HepG2 (cell line): ENCODE measurements around the gene BMP8A. TPM values are rescaled to one million over a fixed set of nuclear protein-coding genes. Genes with fewer than 3 reads are reported as not detected.
"Not testable (repeated sequence)": the region's sequence is repeated elsewhere in the genome, so short reads cannot be mapped to it uniquely, and the experiment has no call there.

ENCODE experiments used
- ATAC-seq: fragments of 200-7000 bp; cut with Tn5 transposase; 3 replicates; pipeline ENCODE4 v1.9.1; 2020; ENCODE audit warnings: mild to moderate bottlenecking, moderate library complexity
- BruUV-seq: library from RNA; stranded (reverse); fragments of 400-500 nt; replicated peaks from 2 replicates; lab custom pipeline; 2021; lab: Mats Ljungman, UMichigan
- CTCF ChIA-PET: fragments of 300-600 bp; formaldehyde crosslinking; extraction: SDS; loops from one replicate; lab custom pipeline; 2021; ENCODE audit warnings: low total read pairs, inconsistent platforms, low intra/inter-chr PET ratio; lab: Yijun Ruan, JAX
- POLR2A ChIA-PET: fragments of 350-600 bp; sonication (Branson Sonifier 250); formaldehyde crosslinking; loops from one replicate; lab custom pipeline; 2020; ENCODE audit warnings: antibody characterized with exemption, inconsistent platforms; lab: Yijun Ruan, JAX
- DNase-seq: peaks from one replicate; pipeline ENCODE4 v3.0.0-alpha.2; 2015; ENCODE audit warnings: low spot score
- FAIRE-seq: peaks from 3 replicates; lab custom pipeline; 2011; peaks lifted over from hg19 to GRCh38; lab: Jason Lieb, UNC
- H2AFZ ChIP-seq: one replicate; pipeline ENCODE4 v1.6.1; 2011; ENCODE audit warnings: low read length, inconsistent platforms
- H3K27ac ChIP-seq: fragments of 300-600 bp; 3 replicates; pipeline ENCODE4 v1.8.0; 2011; ENCODE audit warnings: mixed run types, mild to moderate bottlenecking, mixed read lengths, low read length, inconsistent platforms; ENCODE audit not compliant: insufficient read depth; ENCODE audit errors: extremely low read length
- H3K27me3 ChIP-seq, 2 experiments: fragments of 200-600 bp in 1 of 2; 2 replicates in 1 of 2; 3 replicates in 1 of 2; pipeline versions ENCODE4 v1.6.0 to v1.8.0; 2011; ENCODE audit warnings: low read length in 2 of 2, mild to moderate bottlenecking in 2 of 2, moderate library complexity in 2 of 2, inconsistent platforms in 1 of 2; ENCODE audit not compliant: insufficient read depth in 2 of 2, control insufficient read depth in 1 of 2
- H3K36me3 ChIP-seq, 2 experiments: fragments of 200-600 bp in 1 of 2; replicated peaks in 1 of 2; 2 replicates in 1 of 2; 3 replicates in 1 of 2; pipeline versions ENCODE4 v1.5.1 to v1.8.0; 2011; ENCODE audit warnings: low read length in 2 of 2, inconsistent platforms in 1 of 2; ENCODE audit not compliant: insufficient read depth in 2 of 2, control insufficient read depth in 1 of 2
- H3K4me1 ChIP-seq: 2 replicates; pipeline ENCODE4 v1.5.1; 2012; ENCODE audit warnings: low read length, inconsistent platforms; ENCODE audit not compliant: insufficient read depth
- H3K4me2 ChIP-seq: 2 replicates; pipeline ENCODE4 v1.6.0; 2011; ENCODE audit warnings: low read depth, low read length, inconsistent platforms
- H3K4me3 ChIP-seq, 3 experiments: fragments of 200-600 bp in 1 of 3; sonication (generic), shearing (Covaris generic) in 1 of 3; replicated peaks in 1 of 3; 2 replicates each; pipeline ENCODE4 v1.5.1; 2011 to 2016; ENCODE audit warnings: low read length in 3 of 3, inconsistent platforms in 2 of 3, low read depth in 2 of 3, mild to moderate bottlenecking in 2 of 3, control low read depth in 1 of 3, mixed read lengths in 1 of 3; ENCODE audit not compliant: insufficient read depth in 1 of 3
- H3K79me2 ChIP-seq: one replicate; pipeline ENCODE4 v1.6.1; 2011; ENCODE audit warnings: low read length, inconsistent platforms; ENCODE audit not compliant: insufficient read depth
- H3K9ac ChIP-seq: 2 replicates; pipeline ENCODE4 v1.6.0; 2011; ENCODE audit warnings: mild to moderate bottlenecking, low read depth, low read length, inconsistent platforms; ENCODE audit not compliant: insufficient read depth
- H3K9me3 ChIP-seq: 2 replicates; pipeline ENCODE4 v1.5.1; 2012; ENCODE audit warnings: mild to moderate bottlenecking, low read length
- H4K20me1 ChIP-seq: 2 replicates; pipeline ENCODE4 v1.6.0; 2011; ENCODE audit warnings: inconsistent platforms, mild to moderate bottlenecking, low read length, moderate library complexity; ENCODE audit not compliant: insufficient read depth
- CENPBD1 ChIP-seq: sonication (generic); formaldehyde crosslinking; IDR thresholded peaks from 2 replicates; pipeline ENCODE4 v1.8.0; 2022; ENCODE audit warnings: missing genetic modification reagents, low read depth, mild to moderate bottlenecking, borderline replicate concordance
- CTCF ChIP-seq: sonication (generic); formaldehyde crosslinking; IDR thresholded peaks from 2 replicates; pipeline ENCODE4 v1.5.0; 2020; ENCODE audit warnings: mild to moderate bottlenecking, missing genetic modification reagents, moderate library complexity
- NFE2L2 ChIP-seq: fragments of 150-350 bp; IDR thresholded peaks from 2 replicates; pipeline ENCODE4 v1.6.1; 2014; ENCODE audit warnings: low read length
- WGBS: methylation state at CpG from one replicate; pipeline ENCODE4 v1.1.6; 2017; ENCODE audit warnings: low lambda C conversion rate; 5-methylcytosine and 5-hydroxymethylcytosine counted together
- in situ Hi-C: cut with HindIII; loops from 2 replicates; pipeline ENCODE4 v1.10.0; 2017; ENCODE audit warnings: low pct_unique_long_range_greater_than_20kb; ENCODE audit not compliant: extremely low pct_ligation_motif_present
- intact Hi-C: fragments of 100-400 bp; cut with micrococcal nuclease; formaldehyde crosslinking; loops from one replicate; pipeline ENCODE4 v1.10.0; 2022; ENCODE audit not compliant: unreplicated experiment
- polyA plus RNA-seq, 8 experiments: library from polyadenylated mRNA; depleted of rRNA in 3 of 8; stranded (reverse) in 7 of 8; unstranded in 1 of 8; fragments of >200 nt; fragmentation: Illumina TruSeq in 4 of 8; extraction: Trizol in 4 of 8; gene quantifications; 2 replicates each; pipeline versions ENCODE4 v1.2.1 to v1.2.3, GENCODE V29; 2011 to 2016; ENCODE audit warnings: low read depth in 4 of 8, missing spikeins in 1 of 8, mixed read lengths in 1 of 8; ENCODE audit not compliant: insufficient read depth in 1 of 8
- total RNA-seq, 5 experiments: library from RNA; depleted of rRNA; stranded (reverse); fragments of >200 nt; fragmentation: Illumina TruSeq; extraction: Trizol; gene quantifications; 2 replicates each; pipeline ENCODE4 v1.2.3, GENCODE V29; 2016; ENCODE audit warnings: low read depth in 1 of 5

The BMP8A gene
- total and polyA plus RNA-seq, 2 of the 13 experiments (the other 11 are each of a cell fraction or from before 2014, with no cell fraction given) = 0.05 TPM; not detected in 1

GRCh38 chr1:39466413-39467107, 24.9 kb upstream of the BMP8A start (continued):
- no peak for TF ChIP-seq CENPBD1

GRCh38 chr1:39467108-39467720, 24.2 kb upstream of the BMP8A start:
- H3K4me1 ChIP-seq, H3K9ac ChIP-seq, ATAC-seq, H3K4me2 ChIP-seq, H4K20me1 ChIP-seq, DNase-seq, H3K9me3 ChIP-seq, CTCF ChIA-PET, BruUV-seq, H2AFZ ChIP-seq, H3K27me3 ChIP-seq, POLR2A ChIA-PET, H3K27ac ChIP-seq, FAIRE-seq, in situ Hi-C loops, H3K79me2 ChIP-seq, H3K4me3 ChIP-seq: not testable (repeated sequence)
- 95% methylated on average over 16 of the region's 16 CpGs for WGBS
- intact Hi-C loops = loop anchor here (10.0 kb wide), 1 partner anchor 68 kb away; no protein-coding TSS in a partner anchor
- peaks cover 26 to 82% of the 10 kb centered on the region in 2 experiments for H3K36me3 ChIP-seq

GRCh38 chr1:39469150-39469549, 22.3 kb upstream of the BMP8A start:
- ChIA-PET CTCF (interaction anchor here (1.4 kb wide), 1 partner anchor 70 kb away, joined by 7 read pairs; no protein-coding TSS in a partner anchor), POLR2A (no interaction called here)
- Histone ChIP-seq H2AFZ (no peak overlapping the region), H4K20me1 (no peaks in the 10 kb centered on the region), H3K9ac (no peak overlapping the region), H3K27me3 (no peaks in the 10 kb centered on the region), H3K4me2 (no peak overlapping the region), H3K4me3 (no peak overlapping the region), H3K79me2 (no peaks in the 10 kb centered on the region), H3K4me1 (no peaks in the 10 kb centered on the region), H3K36me3 (peaks cover 25 to 76% of the 10 kb centered on the region in 2 experiments), H3K27ac (no peak overlapping the region), H3K9me3 (no peaks in the 10 kb centered on the region)
- no peak for DNase-seq
- FAIRE-seq = no peak
- 96% methylated on average over 2 of the region's 3 CpGs for WGBS
- intact Hi-C loops (loop anchor here (10.0 kb wide), 1 partner anchor 66 kb away; no protein-coding TSS in a partner anchor), in situ Hi-C loops (no loop called here)
- TF ChIP-seq NFE2L2 (no peak), CTCF (CRISPR knock-in tag) (peak; percentile 35)
- no TSS peak for BruUV-seq
- peak; percentile 32; the same call in 1 of the 3 replicates for ATAC-seq
